ENCODE results near the gene POMP.

Gene POMP, protein sequence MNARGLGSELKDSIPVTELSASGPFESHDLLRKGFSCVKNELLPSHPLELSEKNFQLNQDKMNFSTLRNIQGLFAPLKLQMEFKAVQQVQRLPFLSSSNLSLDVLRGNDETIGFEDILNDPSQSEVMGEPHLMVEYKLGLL

DNA sequence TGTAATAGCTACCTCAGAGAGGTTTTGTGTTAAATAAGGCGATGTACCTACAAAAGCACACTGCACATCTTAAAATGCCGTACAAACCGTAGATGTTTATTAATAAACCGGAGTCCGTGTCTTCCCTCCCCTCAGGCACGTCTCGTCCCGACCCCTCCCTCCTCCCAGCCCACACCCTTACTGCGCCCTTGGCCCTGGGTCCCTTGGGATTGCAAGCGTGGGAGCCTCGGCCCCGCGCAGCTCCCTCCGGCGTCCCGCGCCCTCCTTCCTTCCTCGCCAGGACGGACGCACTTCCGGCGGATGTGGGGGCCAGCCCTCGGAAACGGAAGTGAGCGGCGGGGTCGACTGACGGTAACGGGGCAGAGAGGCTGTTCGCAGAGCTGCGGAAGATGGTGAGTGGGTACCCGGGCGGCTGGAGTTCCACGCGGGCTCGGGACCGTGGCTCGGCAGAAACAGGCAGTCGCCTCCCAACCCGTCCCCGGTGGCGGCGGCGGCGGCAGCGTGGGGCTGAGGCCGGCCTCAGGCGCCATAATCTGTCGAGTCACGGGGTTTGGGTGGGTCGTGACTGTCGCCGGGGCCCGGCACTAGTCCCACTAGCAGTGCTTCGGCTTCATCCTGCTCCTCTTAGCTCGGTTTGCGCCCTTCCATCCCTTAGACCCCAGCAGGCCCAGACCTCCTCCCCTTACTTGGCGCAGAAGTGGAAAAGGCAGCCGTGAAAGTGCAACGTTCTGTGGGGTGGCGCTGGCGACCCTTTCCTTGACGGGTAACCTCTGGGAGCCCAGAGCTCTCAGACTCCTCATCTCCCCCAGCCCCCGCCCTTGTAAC, at the start of gene POMP:
Gene POMP (plus strand): TSS at position 335 of the 825 bp plus-strand sequence. CDS start 55 bp downstream, at position 390.
- peak; percentile 86 for DNase-seq

DNA sequence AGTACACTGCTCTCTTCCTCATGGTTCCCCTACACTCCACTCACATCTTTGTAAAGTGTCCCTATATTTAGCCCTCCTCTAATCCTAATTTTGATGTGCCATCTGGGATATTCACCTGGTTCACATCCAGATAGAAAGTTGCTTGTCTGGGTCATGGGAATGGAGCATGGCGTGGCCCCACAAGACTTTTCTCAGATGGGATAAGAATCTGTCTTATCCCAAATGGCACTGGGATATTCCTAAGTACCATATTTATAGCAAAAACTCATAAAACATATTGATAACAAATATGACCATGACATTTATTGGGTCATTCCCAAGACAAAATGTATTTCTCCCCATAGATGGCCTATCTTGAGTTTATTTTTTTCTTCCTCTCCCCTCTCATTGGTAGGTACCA, 49.5 kb upstream of the POMP start:
- no peak for DNase-seq

DNA sequence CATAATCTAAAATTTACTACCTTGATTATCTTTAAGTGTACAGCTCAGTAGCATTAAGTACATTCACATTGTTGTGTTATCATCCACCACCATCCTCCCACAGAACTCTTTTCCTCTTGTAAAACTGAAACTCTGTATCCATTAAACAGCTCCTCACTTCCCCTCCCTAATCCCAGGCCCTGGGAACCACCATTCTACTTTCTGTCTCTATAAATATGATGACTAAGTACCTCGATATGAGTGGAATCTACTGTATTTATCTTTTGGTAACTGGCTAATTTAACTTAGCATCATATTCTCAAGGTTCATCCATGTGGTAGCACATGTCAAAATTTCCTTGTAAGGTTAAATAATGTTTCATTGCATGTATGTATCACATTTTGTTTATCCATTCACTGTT, 49.0 kb upstream of the POMP start:
- DNase-seq = no peak

DNA sequence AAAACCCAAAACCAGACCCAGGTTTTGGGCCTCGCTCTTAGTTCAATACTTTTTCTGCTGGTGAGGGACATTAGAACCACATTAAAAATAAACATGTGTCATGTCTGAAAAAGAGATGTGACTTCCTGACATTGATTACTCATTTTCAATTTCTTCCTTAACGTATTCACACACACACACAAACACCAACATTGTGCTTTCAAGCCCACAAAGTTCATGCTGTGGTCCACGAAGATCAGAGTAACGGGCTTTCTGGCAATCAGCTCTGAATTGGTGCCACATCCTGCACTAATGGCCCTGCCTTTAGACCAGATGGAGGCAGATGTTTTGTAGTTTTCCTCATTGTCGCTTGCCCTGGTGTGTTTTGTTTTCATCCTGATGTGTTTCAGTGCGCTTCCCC, 47.9 kb upstream of the POMP start:
- no peak for DNase-seq

DNA sequence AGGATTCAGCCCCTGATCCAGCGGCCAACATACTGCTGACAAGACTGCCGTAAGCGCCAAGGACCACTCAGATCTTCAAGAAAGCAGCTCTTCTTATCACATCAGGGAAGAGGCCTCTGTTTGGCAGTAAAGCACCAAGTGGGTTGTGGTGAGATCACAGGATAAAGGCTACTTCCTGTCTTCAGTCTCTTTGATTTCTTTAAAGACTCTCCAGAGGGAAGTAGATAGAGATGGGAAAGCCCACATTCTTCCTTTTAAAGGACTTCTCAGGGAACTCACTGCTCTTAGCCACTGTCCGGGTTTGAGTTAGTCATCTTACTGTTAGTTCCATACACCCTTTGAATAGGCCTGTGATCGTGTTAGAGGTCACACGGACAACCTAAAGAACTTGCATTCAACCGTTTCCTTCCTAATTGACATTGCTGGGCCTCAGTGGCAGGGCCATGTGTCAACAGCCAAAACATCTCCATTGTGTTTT, 47.2 kb upstream of the POMP start:
- no peak for DNase-seq

DNA sequence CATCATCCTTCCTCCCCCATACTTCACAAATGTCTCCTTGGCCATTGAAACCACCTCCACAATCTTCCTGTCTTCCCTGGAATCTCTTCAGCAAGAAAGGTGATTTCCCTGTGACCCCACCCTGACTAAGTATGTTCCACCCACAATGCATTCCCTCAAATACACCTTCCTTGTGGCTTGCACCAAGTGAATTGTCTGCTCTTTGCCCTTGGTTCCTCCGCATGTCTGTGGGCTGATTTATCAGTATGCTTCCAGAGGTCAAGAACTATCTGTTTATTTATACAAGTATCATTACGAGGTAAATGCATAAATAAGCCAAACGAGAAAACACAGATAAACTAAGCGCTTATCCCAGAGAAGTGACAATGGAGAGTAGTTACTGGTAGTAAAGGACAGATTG, 45.4 kb upstream of the POMP start:
- no peak for DNase-seq

DNA sequence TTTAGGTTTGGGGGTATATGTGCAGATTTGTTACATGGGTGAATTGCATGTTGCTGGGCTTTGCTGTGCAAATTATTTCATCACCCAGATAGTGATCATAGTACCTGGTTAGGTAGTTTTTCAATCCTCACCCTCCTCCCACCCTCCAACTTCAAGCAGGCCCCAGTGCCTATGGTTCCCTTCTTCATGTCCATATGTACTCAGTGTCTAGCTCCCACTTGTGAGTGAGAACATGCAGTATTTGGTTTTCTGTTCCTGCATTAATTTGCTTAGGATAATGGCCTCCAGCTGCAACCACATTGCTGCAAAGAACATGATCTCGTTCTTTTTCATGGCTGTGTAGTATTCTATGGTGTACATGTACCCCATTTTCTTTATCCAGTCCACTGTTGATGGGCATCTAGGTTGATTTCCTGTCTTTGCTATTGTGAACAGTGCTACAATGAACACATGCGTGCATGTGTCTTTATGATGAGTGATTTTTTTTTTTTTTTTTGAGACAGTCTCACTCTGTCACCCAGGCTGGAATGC, 42.9 kb upstream of the POMP start:
- no peak for DNase-seq

DNA sequence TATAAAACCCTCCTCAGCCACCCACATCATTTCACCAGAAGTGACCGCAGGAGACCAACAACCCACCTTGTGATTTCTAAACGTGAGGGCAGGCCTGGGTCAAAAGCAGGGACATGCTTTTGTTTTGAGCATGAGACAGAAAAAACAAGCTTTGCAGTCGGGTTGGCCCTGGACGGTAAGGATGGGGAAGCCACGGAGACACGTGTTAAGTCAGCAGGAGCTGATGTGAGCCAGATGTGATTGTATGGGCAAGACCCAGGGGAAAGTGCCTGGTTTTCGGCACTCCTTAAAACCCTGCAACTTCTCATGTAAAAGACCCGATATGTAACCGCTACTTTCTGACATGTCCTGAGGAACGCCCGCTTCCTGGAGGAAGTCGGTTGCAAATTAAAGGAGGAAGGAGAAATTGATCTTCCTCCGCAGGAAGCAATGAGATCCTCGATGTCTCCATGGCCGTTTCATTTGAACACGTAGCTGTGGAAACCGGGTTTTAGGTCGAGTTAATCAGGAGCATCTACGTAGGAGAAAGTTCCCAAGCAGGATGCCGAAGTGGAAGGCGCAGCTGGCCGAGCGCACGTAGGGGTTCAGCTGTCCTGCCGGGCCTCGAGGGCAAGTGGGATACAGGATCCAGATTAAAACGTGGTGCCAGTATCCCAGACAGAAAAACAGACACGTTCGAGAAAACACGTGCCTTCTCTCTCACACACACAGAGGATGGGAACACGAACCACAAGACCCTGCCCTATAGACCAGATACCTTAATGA, 40.5 kb upstream of the POMP start:
- DNase-seq = no peak

DNA sequence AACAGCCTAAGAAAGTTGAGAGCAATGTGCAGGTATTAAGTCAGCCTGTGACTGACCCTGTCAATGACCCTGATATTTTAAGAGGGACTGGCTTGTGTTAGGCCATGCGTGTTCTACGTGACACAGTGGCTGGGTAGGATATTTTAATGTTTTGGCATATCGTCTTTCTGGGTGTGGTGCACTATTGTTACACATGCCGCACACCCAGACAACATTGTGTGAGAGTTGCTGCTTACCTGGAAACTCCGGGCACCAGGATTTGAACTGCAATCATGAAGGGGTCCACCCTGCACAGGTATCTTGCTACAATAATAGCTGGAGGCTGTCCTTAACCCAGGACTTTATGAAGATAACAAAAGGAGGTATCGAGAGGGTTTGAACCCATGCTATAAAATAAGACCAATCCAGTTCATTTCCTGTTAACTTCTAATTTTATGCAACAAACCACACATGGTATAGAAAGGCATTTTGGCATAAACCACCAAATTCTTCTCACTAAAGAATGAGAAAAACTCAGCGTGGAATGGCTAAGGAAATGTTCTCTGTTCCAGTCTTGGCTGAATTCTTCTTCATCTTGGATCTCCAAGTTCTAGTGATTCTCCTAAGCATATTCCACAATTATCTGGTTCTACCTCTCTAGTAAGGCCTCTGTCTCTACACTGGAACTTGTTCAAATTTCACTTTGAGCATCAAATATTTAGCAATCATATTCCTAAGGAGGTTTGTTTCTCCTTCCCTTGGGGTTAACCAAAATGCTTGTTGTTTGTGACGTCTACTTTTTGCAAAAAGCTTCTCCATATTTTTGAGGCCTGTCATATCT, 38.7 kb upstream of the POMP start:
- DNase-seq = no peak

DNA sequence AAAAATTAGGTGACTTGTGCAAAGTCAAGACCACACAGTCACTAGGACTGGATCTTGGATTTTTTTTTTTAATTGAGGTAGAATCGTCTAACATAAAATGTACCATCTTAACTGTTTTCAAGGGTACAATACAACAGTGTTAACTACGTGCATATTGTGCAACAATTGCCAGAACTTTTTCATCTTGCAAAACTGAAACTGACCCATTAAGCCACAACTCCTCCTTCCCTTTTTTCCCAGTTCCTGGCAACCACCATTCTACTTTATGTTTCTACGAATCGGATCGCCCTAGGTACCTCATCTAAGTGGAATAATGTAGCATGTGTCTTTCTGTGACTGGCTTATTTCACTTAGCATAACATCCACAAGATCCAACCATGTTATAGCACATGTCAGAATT, 37.5 kb upstream of the POMP start:
- DNase-seq = no peak

DNA sequence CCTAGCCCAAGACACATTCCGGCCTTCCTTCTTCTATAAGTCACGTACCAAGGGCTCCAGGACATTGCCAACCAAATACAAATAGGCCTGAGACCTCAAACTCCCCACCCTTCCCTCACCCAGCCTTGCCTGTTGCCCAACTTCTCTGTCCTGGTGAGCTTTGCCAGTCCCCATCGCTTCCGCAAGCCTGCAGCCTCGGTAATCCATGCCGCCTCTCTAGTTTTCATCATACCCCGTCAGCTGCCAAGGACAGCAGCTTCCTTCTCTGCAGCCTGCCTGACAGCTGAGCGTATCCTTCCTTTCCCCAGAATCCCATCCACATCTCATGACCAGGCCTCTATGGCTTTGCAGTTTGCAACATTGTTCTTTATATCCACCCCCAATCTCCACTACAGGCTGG, 36.6 kb upstream of the POMP start:
- DNase-seq = no peak

DNA sequence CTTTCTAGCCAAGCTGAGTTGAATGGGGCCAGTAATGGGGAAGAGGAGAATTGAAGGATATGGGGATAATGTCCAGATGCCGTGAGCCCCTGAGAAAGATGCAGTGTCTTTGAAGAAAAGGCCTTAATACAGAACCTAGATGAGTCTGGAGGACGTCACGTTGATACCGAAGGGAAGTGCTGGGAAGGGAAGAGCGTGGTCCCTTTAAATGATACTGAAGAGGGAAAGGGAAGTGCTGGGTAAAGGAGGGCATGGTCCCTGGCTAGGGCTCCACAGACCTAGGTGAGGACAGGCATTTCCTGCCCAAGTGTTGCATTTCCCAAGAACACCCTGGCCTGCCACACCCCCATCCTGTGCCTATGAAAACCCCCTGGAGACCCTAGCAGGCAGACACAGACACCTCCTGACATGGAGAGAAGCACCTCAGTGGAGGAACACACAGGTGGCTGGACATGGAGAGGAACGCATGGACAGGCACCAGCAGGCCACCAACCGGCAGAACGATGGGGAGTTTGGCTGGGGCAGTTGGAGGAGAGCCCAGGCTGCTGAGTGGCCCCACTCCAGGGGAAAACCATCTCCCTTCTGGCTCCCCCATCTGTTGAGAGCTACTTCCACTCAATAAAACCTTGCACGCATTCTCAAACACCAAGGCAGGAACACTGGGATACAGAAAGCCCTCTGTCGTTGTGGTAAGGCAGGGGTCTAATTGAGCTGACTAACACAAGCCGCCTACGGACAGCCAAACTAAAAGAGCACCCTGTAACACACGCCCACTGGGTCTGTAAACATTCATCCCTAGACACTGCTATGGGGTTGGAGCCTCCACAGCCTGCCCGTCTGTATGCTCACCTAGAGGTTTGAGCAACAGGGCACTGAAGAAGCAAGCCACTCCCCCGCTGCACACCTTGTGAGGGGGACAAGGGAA, 34.9 kb upstream of the POMP start:
- no peak for DNase-seq

DNA sequence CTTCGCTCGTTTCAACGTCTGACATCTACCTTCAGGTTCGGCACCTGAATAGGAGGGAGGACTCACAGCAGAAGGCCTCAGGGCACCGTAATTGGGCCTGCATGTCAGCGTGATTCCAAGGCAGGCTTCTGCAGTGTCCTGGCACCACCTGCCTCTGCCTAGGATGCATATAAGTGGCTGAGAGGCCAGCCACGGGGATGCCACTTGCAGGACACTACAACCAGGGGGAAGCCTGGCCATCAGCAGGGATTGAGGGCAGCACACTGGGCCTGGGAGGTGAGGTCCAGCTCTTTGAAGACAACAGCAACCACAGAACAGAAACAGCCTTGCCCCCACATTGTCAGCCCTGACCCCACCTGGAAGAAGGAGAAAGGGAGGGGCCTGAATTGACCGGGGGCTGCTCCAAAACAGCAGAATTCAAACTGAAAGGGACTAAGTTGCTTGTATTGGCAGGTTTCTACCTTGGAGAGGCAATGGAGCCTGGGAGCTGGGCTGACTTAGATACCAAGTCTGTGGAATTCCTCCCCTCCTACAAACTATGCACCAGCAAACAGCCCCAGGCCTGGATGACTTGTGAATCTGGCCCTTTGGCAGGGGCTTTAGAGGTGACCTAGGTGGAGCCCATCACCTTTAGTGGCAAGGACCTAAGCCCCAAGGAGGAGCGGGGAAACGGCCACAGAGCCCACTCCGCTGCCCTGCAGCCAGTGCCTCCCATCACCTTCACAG, 34.1 kb upstream of the POMP start:
- DNase-seq = no peak

DNA sequence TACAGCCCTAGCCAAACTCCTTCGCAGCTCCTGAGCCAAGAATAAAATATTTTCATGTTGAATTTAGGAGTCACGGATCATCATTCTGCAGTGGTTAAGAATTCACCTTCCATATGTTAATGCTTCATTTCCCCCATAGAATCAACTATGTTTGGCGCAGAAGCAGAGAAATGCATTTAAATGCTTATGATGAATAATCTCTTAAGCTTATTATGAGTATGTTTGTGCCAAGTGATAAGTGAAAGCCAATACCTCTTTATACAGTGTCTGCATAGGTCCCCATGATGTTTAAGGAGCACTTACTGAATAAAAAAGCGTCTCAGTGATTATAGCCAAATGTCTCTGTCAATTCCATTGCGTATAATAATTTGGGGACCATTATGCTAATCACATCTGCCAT, 32.7 kb upstream of the POMP start:
- DNase-seq = no peak

DNA sequence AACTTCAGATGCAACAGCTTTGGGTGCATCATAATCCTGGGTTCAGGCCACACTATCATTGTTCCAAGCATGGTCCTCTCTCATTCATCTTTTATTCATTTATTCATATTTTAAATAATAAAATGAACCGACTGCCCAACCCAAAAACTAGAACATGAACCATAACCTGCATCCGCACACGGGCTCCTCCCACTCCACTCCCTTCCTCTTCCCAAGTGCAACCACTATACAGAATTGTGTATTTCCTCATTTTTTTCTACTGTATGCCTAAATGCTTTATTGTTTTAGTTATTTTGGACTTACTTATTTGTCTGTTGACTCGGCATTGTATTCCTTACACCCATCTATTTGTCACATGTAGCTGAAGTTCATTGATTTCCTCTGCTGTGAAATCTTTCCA, 30.7 kb upstream of the POMP start:
- DNase-seq = no peak

DNA sequence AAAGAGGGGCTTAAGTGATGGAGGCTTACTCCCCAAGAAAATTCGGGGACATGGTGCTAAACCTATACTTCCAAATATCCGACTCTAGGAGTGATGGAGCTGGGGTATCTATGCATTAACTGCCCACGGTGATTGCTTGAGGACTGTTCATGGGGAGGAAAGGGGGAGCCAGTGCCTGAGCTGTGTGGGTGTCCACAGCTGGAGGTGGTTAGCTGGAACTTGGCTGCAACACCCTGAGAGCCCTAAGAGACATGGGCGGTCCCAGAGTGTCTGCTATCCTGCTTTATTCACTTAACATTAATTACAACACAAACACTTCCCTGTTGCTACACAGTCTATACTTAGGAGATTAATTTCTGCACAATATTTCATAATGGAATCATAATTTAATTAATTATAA, 28.1 kb upstream of the POMP start:
- no peak for DNase-seq

DNA sequence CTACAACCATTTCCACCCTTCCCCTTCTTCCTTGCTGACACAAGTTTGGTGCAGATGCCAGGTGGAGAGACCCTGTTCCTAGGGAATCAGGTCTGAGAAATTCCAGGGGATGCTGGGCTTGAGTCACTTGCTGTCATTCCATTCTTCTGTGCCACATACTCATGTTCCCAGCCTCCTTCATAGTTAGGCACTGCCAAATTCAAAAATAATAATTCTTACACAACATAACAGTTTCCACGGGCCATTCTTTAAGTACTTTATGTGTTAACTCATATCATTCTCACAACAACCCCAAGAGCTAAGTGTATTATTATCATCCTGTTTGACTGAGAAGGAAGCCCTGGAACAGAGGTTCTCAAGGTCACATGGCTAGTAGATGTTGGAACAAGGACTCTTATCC, 27.1 kb upstream of the POMP start:
- no peak for DNase-seq

DNA sequence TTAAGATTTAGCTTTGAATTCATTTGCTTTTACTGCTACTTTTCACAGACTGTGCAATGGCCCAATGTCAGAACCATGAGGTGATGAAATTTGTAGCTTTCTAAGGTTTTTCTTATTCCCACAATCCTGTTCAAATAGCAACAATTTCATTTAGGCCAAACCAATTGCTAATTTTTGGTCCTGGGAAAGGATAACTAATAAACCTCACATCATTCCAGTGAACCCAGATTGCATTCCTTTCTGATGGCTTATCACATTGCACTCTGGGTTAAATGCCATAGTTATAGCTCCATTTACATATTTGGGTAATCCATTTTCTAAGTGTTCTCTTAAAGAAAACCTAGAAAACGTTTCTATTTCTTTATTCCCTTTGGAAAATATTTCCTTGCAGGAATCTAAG, 22.9 kb upstream of the POMP start:
- no peak for DNase-seq

DNA sequence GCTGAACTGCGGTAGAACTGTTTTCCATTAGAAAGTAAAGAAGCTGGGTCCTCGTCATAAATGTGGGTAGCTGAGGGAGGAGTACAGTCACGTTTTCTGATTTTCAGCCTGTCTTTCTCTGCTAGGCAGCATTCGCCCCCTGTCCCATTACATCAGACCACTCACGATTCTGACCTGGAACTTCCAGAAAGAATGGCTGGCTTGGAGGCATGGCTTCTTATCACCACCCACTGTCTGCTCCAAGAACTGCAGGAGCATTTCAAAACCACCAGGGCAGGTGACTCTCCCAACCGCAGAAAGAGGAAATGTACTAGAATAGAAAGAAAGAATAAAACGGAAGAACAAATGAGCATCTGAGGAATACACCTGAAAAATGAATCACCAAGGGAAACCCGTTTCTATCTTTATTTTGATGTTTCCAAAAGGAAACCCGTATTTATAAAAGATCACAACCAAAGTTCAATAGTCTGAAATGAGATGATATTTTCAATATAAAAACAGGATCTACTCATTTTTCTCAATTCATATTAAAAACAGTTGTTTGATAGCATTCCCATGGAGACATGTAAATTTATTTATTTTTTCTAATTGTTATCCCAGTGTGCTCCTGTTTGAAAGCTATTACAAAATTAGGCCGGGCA, 22.1 kb upstream of the POMP start:
- DNase-seq = no peak

DNA sequence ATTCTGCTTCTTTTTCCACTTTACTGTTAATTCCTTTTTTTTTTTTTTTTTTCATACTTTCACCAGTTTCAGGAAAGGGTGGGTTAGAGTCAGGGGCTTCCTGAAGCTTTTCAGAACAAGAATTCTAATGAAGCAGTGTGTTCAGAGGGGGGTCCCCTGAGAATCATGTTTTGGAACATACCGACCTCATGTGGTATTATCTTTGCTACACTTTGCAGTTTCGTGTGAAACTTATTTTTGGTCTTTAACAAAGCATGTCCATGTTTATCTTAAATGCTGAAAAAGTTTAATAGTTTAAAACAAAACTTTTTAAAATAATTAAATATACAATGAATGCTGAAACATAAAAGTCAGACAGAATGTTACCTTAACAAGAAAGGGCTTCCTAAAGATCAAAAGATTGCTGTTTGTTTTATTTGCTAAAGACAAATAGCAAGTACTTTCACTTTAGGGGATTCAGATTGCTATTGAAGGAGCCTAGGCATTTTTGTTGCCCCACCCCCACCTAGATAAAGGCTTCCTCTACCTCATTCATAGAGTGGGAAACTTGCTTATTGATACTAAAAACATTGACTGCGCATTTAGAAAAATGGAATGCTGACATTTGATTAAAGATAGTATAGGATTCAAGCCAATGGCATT, 21.1 kb upstream of the POMP start:
- DNase-seq = no peak

All from activated CD4-positive, alpha-beta T cell treated with anti-CD3 and anti-CD28 coated beads for 1 hour (primary cell).